ENCODE data around the gene PSMC3.
"Not testable (repeated sequence)": the region's sequence is repeated elsewhere in the genome, so short reads cannot be mapped to it uniquely, and the experiment has no call there.

The PSMC3 gene

GRCh38 chr11:47454258-47454671 lies 28.0 kb upstream of the PSMC3 start:
- not testable (repeated sequence) for H3K4me3 ChIP-seq (ENCODE audit: low read length); H3K36me3 ChIP-seq (ENCODE audit: insufficient read depth, low read depth, low read length); H3K27ac ChIP-seq (ENCODE audit: low read length); H3K4me1 ChIP-seq (ENCODE audit: insufficient read depth, low read length); H3K9ac ChIP-seq (ENCODE audit: low read depth, low read length); H3K27me3 ChIP-seq (ENCODE audit: insufficient read depth, low read length); H3K9me3 ChIP-seq (ENCODE audit: insufficient read depth, low read depth, low read length)

GRCh38 chr11:47453365-47453764 lies 27.1 kb upstream of the PSMC3 start:
- Histone ChIP-seq H3K27me3 (ENCODE audit: insufficient read depth, low read length) (no peaks in the 10 kb centered on the region), H3K4me3 (ENCODE audit: low read length) (no peak overlapping the region)

GRCh38 chr11:47451990-47452389 lies 25.8 kb upstream of the PSMC3 start:
- Histone ChIP-seq H3K9ac (ENCODE audit: low read depth, low read length) (no peak overlapping the region), H3K9me3 (ENCODE audit: insufficient read depth, low read depth, low read length) (no peaks in the 10 kb centered on the region)

More at GRCh38 chr11:47453365-47453764, 27.1 kb upstream of the PSMC3 start:
- no peaks in the 10 kb centered on the region for H3K36me3 ChIP-seq (ENCODE audit: insufficient read depth, low read depth, low read length)
- no peak overlapping the region for H3K9ac ChIP-seq (ENCODE audit: low read depth, low read length)
- no peak overlapping the region for H3K27ac ChIP-seq (ENCODE audit: low read length)
- H3K4me1 ChIP-seq (ENCODE audit: insufficient read depth, low read length): no peaks in the 10 kb centered on the region
- H3K9me3 ChIP-seq (ENCODE audit: insufficient read depth, low read depth, low read length): no peaks in the 10 kb centered on the region

GRCh38 chr11:47451436-47451835 lies 25.2 kb upstream of the PSMC3 start:
- Histone ChIP-seq H3K9me3 (ENCODE audit: insufficient read depth, low read depth, low read length) (no peaks in the 10 kb centered on the region), H3K27ac (ENCODE audit: low read length) (no peak overlapping the region), H3K27me3 (ENCODE audit: insufficient read depth, low read length) (no peaks in the 10 kb centered on the region), H3K9ac (ENCODE audit: low read depth, low read length) (no peak overlapping the region), H3K36me3 (ENCODE audit: insufficient read depth, low read depth, low read length) (no peaks in the 10 kb centered on the region), H3K4me3 (ENCODE audit: low read length) (no peak overlapping the region), H3K4me1 (ENCODE audit: insufficient read depth, low read length) (no peaks in the 10 kb centered on the region)

More at GRCh38 chr11:47451990-47452389, 25.8 kb upstream of the PSMC3 start:
- H3K4me1 ChIP-seq (ENCODE audit: insufficient read depth, low read length): no peaks in the 10 kb centered on the region
- H3K27me3 ChIP-seq (ENCODE audit: insufficient read depth, low read length): no peaks in the 10 kb centered on the region
- H3K4me3 ChIP-seq (ENCODE audit: low read length): no peak overlapping the region
- no peak overlapping the region for H3K27ac ChIP-seq (ENCODE audit: low read length)
- H3K36me3 ChIP-seq (ENCODE audit: insufficient read depth, low read depth, low read length): no peaks in the 10 kb centered on the region

GRCh38 chr11:47449541-47449940 lies 23.3 kb upstream of the PSMC3 start:
- H3K9ac ChIP-seq (ENCODE audit: low read depth, low read length): no peak overlapping the region

GRCh38 chr11:47448566-47449427 lies 22.6 kb upstream of the PSMC3 start, which contains the start of gene RAPSN:
RAPSN (minus strand) TSS chr11:47449136; CDS start chr11:47448964, 172 bp downstream.
- Histone ChIP-seq H3K4me3 (ENCODE audit: low read length) (no peak within 1 kb of the TSS), H3K9ac (ENCODE audit: low read depth, low read length) (no peak within 1 kb of the TSS), H3K4me1 (ENCODE audit: insufficient read depth, low read length) (no peaks in the 10 kb centered on the region), H3K9me3 (ENCODE audit: insufficient read depth, low read depth, low read length) (no peaks in the 10 kb centered on the region), H3K27ac (ENCODE audit: low read length) (no peak within 1 kb of the TSS), H3K27me3 (ENCODE audit: insufficient read depth, low read length) (no peaks in the 10 kb centered on the region), H3K36me3 (ENCODE audit: insufficient read depth, low read depth, low read length) (no peaks in the 10 kb centered on the region)

More at GRCh38 chr11:47449541-47449940, 23.3 kb upstream of the PSMC3 start:
- no peaks in the 10 kb centered on the region for H3K27me3 ChIP-seq (ENCODE audit: insufficient read depth, low read length)
- H3K36me3 ChIP-seq (ENCODE audit: insufficient read depth, low read depth, low read length): no peaks in the 10 kb centered on the region
- H3K9me3 ChIP-seq (ENCODE audit: insufficient read depth, low read depth, low read length): no peaks in the 10 kb centered on the region
- no peak overlapping the region for H3K27ac ChIP-seq (ENCODE audit: low read length)
- no peak overlapping the region for H3K4me3 ChIP-seq (ENCODE audit: low read length)
- no peaks in the 10 kb centered on the region for H3K4me1 ChIP-seq (ENCODE audit: insufficient read depth, low read length)

GRCh38 chr11:47447906-47448305 lies 21.7 kb upstream of the PSMC3 start:
- Histone ChIP-seq H3K27ac (ENCODE audit: low read length) (no peak overlapping the region), H3K36me3 (ENCODE audit: insufficient read depth, low read depth, low read length) (no peaks in the 10 kb centered on the region), H3K9ac (ENCODE audit: low read depth, low read length) (no peak overlapping the region), H3K4me3 (ENCODE audit: low read length) (no peak overlapping the region), H3K9me3 (ENCODE audit: insufficient read depth, low read depth, low read length) (no peaks in the 10 kb centered on the region), H3K27me3 (ENCODE audit: insufficient read depth, low read length) (no peaks in the 10 kb centered on the region), H3K4me1 (ENCODE audit: insufficient read depth, low read length) (no peaks in the 10 kb centered on the region)

GRCh38 chr11:47446833-47447232 lies 20.6 kb upstream of the PSMC3 start:
- H3K27me3 ChIP-seq (ENCODE audit: insufficient read depth, low read length): no peaks in the 10 kb centered on the region
- H3K4me3 ChIP-seq (ENCODE audit: low read length): no peak overlapping the region
- no peaks in the 10 kb centered on the region for H3K36me3 ChIP-seq (ENCODE audit: insufficient read depth, low read depth, low read length)
- no peak overlapping the region for H3K9ac ChIP-seq (ENCODE audit: low read depth, low read length)
- H3K4me1 ChIP-seq (ENCODE audit: insufficient read depth, low read length): no peaks in the 10 kb centered on the region
- H3K27ac ChIP-seq (ENCODE audit: low read length): no peak overlapping the region
- H3K9me3 ChIP-seq (ENCODE audit: insufficient read depth, low read depth, low read length): no peaks in the 10 kb centered on the region

GRCh38 chr11:47445840-47446239 lies 19.6 kb upstream of the PSMC3 start:
- no peaks in the 10 kb centered on the region for H3K27me3 ChIP-seq (ENCODE audit: insufficient read depth, low read length)
- no peak overlapping the region for H3K9ac ChIP-seq (ENCODE audit: low read depth, low read length)
- no peaks in the 10 kb centered on the region for H3K36me3 ChIP-seq (ENCODE audit: insufficient read depth, low read depth, low read length)
- H3K4me1 ChIP-seq (ENCODE audit: insufficient read depth, low read length): no peaks in the 10 kb centered on the region
- no peak overlapping the region for H3K4me3 ChIP-seq (ENCODE audit: low read length)
- no peaks in the 10 kb centered on the region for H3K9me3 ChIP-seq (ENCODE audit: insufficient read depth, low read depth, low read length)
- H3K27ac ChIP-seq (ENCODE audit: low read length): no peak overlapping the region

- H3K36me3 ChIP-seq (ENCODE audit: insufficient read depth, low read depth, low read length): no peaks in the 10 kb centered on the region
- no peaks in the 10 kb centered on the region for H3K4me1 ChIP-seq (ENCODE audit: insufficient read depth, low read length)
- H3K9me3 ChIP-seq (ENCODE audit: insufficient read depth, low read depth, low read length): no peaks in the 10 kb centered on the region
- no peak overlapping the region for H3K9ac ChIP-seq (ENCODE audit: low read depth, low read length)
- no peaks in the 10 kb centered on the region for H3K27me3 ChIP-seq (ENCODE audit: insufficient read depth, low read length)
- no peak overlapping the region for H3K4me3 ChIP-seq (ENCODE audit: low read length)
- H3K27ac ChIP-seq (ENCODE audit: low read length): no peak overlapping the region
These were observed 17.6 kb upstream of the PSMC3 start for GRCh38 chr11:47443817-47444216.

- no peaks in the 10 kb centered on the region for H3K9me3 ChIP-seq (ENCODE audit: insufficient read depth, low read depth, low read length)
- no peak overlapping the region for H3K9ac ChIP-seq (ENCODE audit: low read depth, low read length)
- H3K4me1 ChIP-seq (ENCODE audit: insufficient read depth, low read length): no peaks in the 10 kb centered on the region
- H3K27me3 ChIP-seq (ENCODE audit: insufficient read depth, low read length): no peaks in the 10 kb centered on the region
- no peaks in the 10 kb centered on the region for H3K36me3 ChIP-seq (ENCODE audit: insufficient read depth, low read depth, low read length)
- H3K27ac ChIP-seq (ENCODE audit: low read length): no peak overlapping the region
- no peak overlapping the region for H3K4me3 ChIP-seq (ENCODE audit: low read length)
These were observed 16.9 kb upstream of the PSMC3 start for GRCh38 chr11:47443028-47443700.

- H3K36me3 ChIP-seq (ENCODE audit: insufficient read depth, low read depth, low read length): no peaks in the 10 kb centered on the region
- H3K9me3 ChIP-seq (ENCODE audit: insufficient read depth, low read depth, low read length): no peaks in the 10 kb centered on the region
- H3K4me3 ChIP-seq (ENCODE audit: low read length): no peak overlapping the region
- no peaks in the 10 kb centered on the region for H3K27me3 ChIP-seq (ENCODE audit: insufficient read depth, low read length)
- no peak overlapping the region for H3K9ac ChIP-seq (ENCODE audit: low read depth, low read length)
- H3K27ac ChIP-seq (ENCODE audit: low read length): no peak overlapping the region
- H3K4me1 ChIP-seq (ENCODE audit: insufficient read depth, low read length): no peaks in the 10 kb centered on the region
These were observed 16.3 kb upstream of the PSMC3 start for GRCh38 chr11:47442514-47442913.
